ENCODE results near the gene ZNF865. TPM values are rescaled to one million over a fixed set of nuclear protein-coding genes. Genes with fewer than 3 reads are reported as not detected.

ZNF865 gene
- total and polyA plus RNA-seq, 10 of the 15 experiments (the other 5 are each of a cell fraction or from before 2014, with no cell fraction given): 0.02 to 18.3 (median 0.90) TPM

DNA sequence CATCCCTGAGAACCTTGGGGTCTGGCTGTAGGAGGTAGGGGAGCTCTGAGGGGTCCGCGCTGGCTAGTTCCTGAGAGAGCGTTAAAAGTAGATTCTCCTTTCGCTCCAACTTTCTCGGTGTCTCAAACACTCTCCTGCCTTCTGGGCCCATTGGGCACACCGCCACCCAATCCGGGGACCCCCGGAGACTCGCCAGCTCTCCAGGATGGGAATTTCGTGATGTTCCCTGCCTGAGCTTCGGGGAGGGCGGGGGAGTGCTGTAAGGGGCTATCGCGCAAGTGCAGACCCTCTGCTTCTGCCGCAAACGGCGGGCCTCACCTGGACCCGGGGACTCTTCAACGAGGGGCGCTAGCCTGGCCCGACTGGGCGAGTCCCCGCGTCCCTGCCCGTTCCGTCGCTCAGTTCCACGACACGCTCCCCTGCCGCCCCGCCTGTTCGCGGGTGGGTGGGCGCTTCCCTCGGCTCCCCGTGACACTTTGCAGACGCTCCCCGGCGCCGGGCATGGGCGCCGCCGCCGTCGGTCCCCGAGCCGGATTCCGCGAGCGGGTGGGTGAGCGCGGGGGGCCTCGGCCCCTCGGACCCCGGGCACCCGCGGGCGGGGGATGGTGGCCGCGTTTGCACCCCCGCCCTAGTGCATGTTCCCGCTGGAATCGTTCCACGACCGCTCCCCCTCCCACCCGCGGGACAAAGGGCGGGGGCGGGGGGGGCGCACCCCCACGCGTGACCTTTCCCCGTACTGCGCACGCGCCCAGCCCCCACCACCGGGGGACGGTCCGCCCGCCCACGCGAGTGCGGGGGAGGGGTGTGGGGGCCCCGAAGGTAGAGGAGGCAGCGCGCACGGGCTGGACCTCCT is 42.5 kb downstream of the ZNF865 start, which contains the start of gene CCDC106 (continued):
- TF ChIP-seq, protein P1, sequence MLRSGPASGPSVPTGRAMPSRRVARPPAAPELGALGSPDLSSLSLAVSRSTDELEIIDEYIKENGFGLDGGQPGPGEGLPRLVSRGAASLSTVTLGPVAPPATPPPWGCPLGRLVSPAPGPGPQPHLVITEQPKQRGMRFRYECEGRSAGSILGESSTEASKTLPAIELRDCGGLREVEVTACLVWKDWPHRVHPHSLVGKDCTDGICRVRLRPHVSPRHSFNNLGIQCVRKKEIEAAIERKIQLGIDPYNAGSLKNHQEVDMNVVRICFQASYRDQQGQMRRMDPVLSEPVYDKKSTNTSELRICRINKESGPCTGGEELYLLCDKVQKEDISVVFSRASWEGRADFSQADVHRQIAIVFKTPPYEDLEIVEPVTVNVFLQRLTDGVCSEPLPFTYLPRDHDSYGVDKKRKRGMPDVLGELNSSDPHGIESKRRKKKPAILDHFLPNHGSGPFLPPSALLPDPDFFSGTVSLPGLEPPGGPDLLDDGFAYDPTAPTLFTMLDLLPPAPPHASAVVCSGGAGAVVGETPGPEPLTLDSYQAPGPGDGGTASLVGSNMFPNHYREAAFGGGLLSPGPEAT (IDR thresholded peaks at IDR 0.05; ENCODE audit: low read depth): peak; percentile 100
- TF ChIP-seq, protein P2, sequence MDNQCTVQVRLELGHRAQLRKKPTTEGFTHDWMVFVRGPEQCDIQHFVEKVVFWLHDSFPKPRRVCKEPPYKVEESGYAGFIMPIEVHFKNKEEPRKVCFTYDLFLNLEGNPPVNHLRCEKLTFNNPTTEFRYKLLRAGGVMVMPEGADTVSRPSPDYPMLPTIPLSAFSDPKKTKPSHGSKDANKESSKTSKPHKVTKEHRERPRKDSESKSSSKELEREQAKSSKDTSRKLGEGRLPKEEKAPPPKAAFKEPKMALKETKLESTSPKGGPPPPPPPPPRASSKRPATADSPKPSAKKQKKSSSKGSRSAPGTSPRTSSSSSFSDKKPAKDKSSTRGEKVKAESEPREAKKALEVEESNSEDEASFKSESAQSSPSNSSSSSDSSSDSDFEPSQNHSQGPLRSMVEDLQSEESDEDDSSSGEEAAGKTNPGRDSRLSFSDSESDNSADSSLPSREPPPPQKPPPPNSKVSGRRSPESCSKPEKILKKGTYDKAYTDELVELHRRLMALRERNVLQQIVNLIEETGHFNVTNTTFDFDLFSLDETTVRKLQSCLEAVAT (IDR thresholded peaks at IDR 0.05): peak; percentile 33; the same call in 1 of the 2 replicates
- TF ChIP-seq GATAD2B (conservative IDR thresholded peaks at IDR 0.05; ENCODE audit: low read depth) (peak; percentile 99), ZNF384 (IDR thresholded peaks at IDR 0.05; ENCODE audit: borderline replicate concordance, low read depth, low read length) (no peak)

DNA sequence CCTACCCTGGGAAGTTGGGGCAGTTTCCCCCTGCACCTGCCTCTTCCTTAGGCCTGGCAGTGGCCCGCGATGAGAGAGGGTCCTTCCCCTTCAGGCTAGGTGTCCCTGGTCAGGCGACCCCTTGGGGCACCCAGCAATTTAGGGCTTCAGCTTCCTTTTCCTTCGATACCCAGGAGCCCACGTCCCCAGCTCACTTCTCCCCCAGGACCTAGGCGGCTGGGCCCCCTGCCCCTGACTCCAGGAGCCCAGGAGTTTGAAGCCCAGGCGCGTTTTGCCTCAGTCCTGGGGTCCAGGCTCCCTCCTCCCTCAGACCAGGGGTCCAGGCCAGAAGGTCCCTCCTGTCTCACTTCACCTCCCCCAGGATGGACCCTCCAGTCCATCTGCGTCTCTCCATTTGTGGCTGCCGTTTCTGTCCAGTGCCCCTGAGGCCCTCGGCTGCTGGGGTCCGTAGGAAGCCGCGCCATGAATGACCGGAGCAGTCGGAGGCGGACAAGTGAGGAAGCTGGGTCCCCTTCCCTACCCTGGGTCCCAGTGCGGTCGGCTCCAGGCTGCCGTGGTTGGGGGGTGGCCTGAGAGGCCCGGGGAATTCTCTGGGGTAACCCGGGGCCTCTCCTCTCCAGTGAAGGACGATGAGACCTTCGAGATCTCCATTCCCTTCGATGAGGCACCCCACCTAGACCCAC is 43.3 kb downstream of the ZNF865 start:
- Histone ChIP-seq H3K4me3 (peak overlapping the region; percentile 99), H3K9me3 (replicated peaks; ENCODE audit: control insufficient read depth, insufficient read depth, low read length) (no peaks in the 10 kb centered on the region), H3K4me1 (ENCODE audit: control insufficient read depth, insufficient read depth, low read length) (peaks cover 25% of the 10 kb centered on the region), H3K36me3 (ENCODE audit: control insufficient read depth in 2 of 2, insufficient read depth in 2 of 2, low read length in 1 of 2) (peaks cover 1 to 2% of the 10 kb centered on the region in 2 experiments; a peak in 2 of 4 replicates), H3K79me2 (ENCODE audit: control insufficient read depth, insufficient read depth, low read length) (peaks cover 45% of the 10 kb centered on the region), H4K20me1 (ENCODE audit: control insufficient read depth, insufficient read depth) (no peaks in the 10 kb centered on the region), H3K27ac (ENCODE audit: control insufficient read depth, insufficient read depth) (peak overlapping the region; percentile 90), H3K9ac (ENCODE audit: control insufficient read depth, insufficient read depth, low read length) (peak overlapping the region; percentile 91), H3K4me2 (ENCODE audit: control insufficient read depth, insufficient read depth) (peak overlapping the region; percentile 95), H3K27me3 (replicated peaks in 1 of 2; ENCODE audit: control insufficient read depth in 2 of 2, insufficient read depth in 2 of 2, low read length in 1 of 2) (no peaks in the 10 kb centered on the region), H2AFZ (ENCODE audit: control insufficient read depth, low read depth, low read length) (peak overlapping the region; percentile 86)
- RAD21 ChIA-PET (ENCODE audit: unreplicated experiment): interaction anchor here (4.4 kb wide), 1 partner anchor 16 kb away, joined by 36 read pairs; no protein-coding TSS in a partner anchor
- FAIRE-seq (no peak), DNase-seq (ENCODE audit: low read depth, low spot score) (no peak), ATAC-seq (peak; percentile 1; the same call in 2 of the 3 replicates)
- in situ Hi-C loops (cut with MboI) (no loop called here), intact Hi-C loops (cut with micrococcal nuclease; ENCODE audit: unreplicated experiment) (no loop called here)
- whole genome bisulfite sequencing (ENCODE audit: insufficient coverage, insufficient replicate concordance, low lambda C conversion rate, missing lambda C conversion rate): 10% methylated on average over 25 of the region's 25 CpGs
- POLR2A ChIA-PET: interaction anchor here (1.1 to 3.3 kb wide), 4 partner anchors 13 to 28 kb away, joined by 3 to 28 read pairs (median 12); no protein-coding TSS in a partner anchor
- SMC1A ChIA-PET (ENCODE audit: uncharacterized antibody, unreplicated experiment): interaction anchor here (1.1 kb wide), 1 partner anchor 9 kb away, joined by 3 read pairs; no protein-coding TSS in a partner anchor
- CTCF ChIA-PET: interaction anchor here (0.6 to 4.8 kb wide), 10 partner anchors 8 to 264 kb away, joined by 3 to 52 read pairs (median 6); partner anchors contain the start of gene ZNF865
- TF ChIP-seq POLR2A (IDR thresholded peaks at IDR 0.05; ENCODE audit: low read depth, low read length) (peak; percentile 0; the same call in 1 of the 2 replicates), ZNF207 (IDR thresholded peaks at IDR 0.05; ENCODE audit: borderline replicate concordance) (no peak), EGR1 (IDR thresholded peaks at IDR 0.05; ENCODE audit: borderline replicate concordance in 1 of 2, low read depth in 2 of 2, low read length in 2 of 2) (0 out of 3 replicates have a peak, but pooled peaks of 1 of the 2 experiments have one; percentile 4), POLR2AphosphoS2 (IDR thresholded peaks at IDR 0.05; ENCODE audit: low read depth, low read length) (no peak), SMC3 (IDR thresholded peaks at IDR 0.05; ENCODE audit: borderline replicate concordance, low read length) (no peak), RUNX3 (IDR thresholded peaks at IDR 0.05; ENCODE audit: low read length) (peak; percentile 40; the same call in 1 of the 2 replicates), HDGF (IDR thresholded peaks at IDR 0.05) (peak; percentile 36; the same call in 1 of the 2 replicates)
- TF ChIP-seq, protein P3, sequence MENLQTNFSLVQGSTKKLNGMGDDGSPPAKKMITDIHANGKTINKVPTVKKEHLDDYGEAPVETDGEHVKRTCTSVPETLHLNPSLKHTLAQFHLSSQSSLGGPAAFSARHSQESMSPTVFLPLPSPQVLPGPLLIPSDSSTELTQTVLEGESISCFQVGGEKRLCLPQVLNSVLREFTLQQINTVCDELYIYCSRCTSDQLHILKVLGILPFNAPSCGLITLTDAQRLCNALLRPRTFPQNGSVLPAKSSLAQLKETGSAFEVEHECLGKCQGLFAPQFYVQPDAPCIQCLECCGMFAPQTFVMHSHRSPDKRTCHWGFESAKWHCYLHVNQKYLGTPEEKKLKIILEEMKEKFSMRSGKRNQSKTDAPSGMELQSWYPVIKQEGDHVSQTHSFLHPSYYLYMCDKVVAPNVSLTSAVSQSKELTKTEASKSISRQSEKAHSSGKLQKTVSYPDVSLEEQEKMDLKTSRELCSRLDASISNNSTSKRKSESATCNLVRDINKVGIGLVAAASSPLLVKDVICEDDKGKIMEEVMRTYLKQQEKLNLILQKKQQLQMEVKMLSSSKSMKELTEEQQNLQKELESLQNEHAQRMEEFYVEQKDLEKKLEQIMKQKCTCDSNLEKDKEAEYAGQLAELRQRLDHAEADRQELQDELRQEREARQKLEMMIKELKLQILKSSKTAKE (IDR thresholded peaks at IDR 0.05; ENCODE audit: low read depth, poor library complexity, severe bottlenecking): no peak
- BruUV-seq (replicated peaks): no TSS peak
